H1 (cell line): ENCODE data around the gene FIGNL2. TPM values are rescaled to one million over a fixed set of nuclear protein-coding genes. Genes with fewer than 3 reads are reported as not detected.

Source experiments
- CTCF ChIA-PET: fragments of 300-600 bp; sonication (Branson Sonifier 250); formaldehyde crosslinking; loops from one replicate; lab custom pipeline; 2021; ENCODE audit not compliant: partially characterized antibody; lab: Charles Lee
- POLR2A ChIA-PET: fragments of 300-600 bp; sonication (Branson Sonifier 250); formaldehyde crosslinking; loops from one replicate; lab custom pipeline; 2021; ENCODE audit warnings: inconsistent platforms; ENCODE audit not compliant: partially characterized antibody; lab: Charles Lee
- DNase-seq, 2 experiments: peaks; one replicate each; pipeline versions ENCODE4 v3.0.0 to v3.0.0-alpha.2; 2010 to 2022; ENCODE audit warnings: low spot score in 2 of 2, low read depth in 1 of 2, mixed read lengths in 1 of 2
- FAIRE-seq: peaks from 2 replicates; lab custom pipeline; 2011; peaks lifted over from hg19 to GRCh38; lab: Jason Lieb, UNC
- H2AFZ ChIP-seq: 2 replicates; pipeline ENCODE4 v1.8.1; 2012; ENCODE audit warnings: low read length, inconsistent platforms
- H2AK5ac ChIP-seq: 2 replicates; pipeline ENCODE4 v1.6.1; 2013; ENCODE audit warnings: low read depth, low read length
- H2BK120ac ChIP-seq: replicated peaks from 2 replicates; pipeline ENCODE3; 2013; ENCODE audit warnings: low read depth, low read length, inconsistent platforms
- H2BK12ac ChIP-seq: 2 replicates; pipeline ENCODE4 v1.6.1; 2013; ENCODE audit warnings: low read depth, low read length
- H2BK15ac ChIP-seq: 2 replicates; pipeline ENCODE4 v1.6.1; 2013; ENCODE audit warnings: low read length
- H2BK20ac ChIP-seq: 2 replicates; pipeline ENCODE4 v1.6.1; 2013; ENCODE audit warnings: low read length
- H2BK5ac ChIP-seq: 2 replicates; pipeline ENCODE4 v1.6.1; 2013; ENCODE audit warnings: low read depth, low read length
- H3K14ac ChIP-seq: 2 replicates; pipeline ENCODE4 v1.6.1; 2013; ENCODE audit warnings: inconsistent platforms; ENCODE audit not compliant: insufficient read length
- H3K18ac ChIP-seq: 2 replicates; pipeline ENCODE4 v1.6.1; 2013; ENCODE audit warnings: low read length; ENCODE audit errors: extremely low read depth
- H3K23ac ChIP-seq: 2 replicates; pipeline ENCODE4 v1.6.1; 2013; ENCODE audit warnings: inconsistent platforms; ENCODE audit not compliant: insufficient read length
- H3K23me2 ChIP-seq: 2 replicates; pipeline ENCODE4 v1.6.1; 2013; ENCODE audit warnings: low read depth, low read length
- H3K27ac ChIP-seq: 2 replicates; pipeline ENCODE4 v1.6.1; 2011; ENCODE audit warnings: low read depth, low read length, inconsistent platforms
- H3K27me3 ChIP-seq, 4 experiments: replicated peaks in 1 of 4; 1 replicate in 1 of 4; 2 replicates in 3 of 4; pipeline versions ENCODE4 v1.6.1 to v1.8.1; 2011 to 2013; ENCODE audit warnings: low read length in 3 of 4, mild to moderate bottlenecking in 3 of 4, inconsistent platforms in 2 of 4, mixed read lengths in 2 of 4, moderate library complexity in 1 of 4; ENCODE audit not compliant: control insufficient read depth in 3 of 4, insufficient read depth in 3 of 4; ENCODE audit errors: extremely low read depth in 1 of 4
- H3K36me3 ChIP-seq, 4 experiments: 2 replicates each; pipeline versions ENCODE4 v1.6.1 to v1.8.1; 2011 to 2013; ENCODE audit warnings: mild to moderate bottlenecking in 4 of 4, low read length in 3 of 4, moderate library complexity in 2 of 4, control low read depth in 1 of 4, inconsistent platforms in 1 of 4; ENCODE audit not compliant: insufficient read depth in 4 of 4, control insufficient read depth in 2 of 4
- H3K4ac ChIP-seq: replicated peaks from 2 replicates; pipeline ENCODE3; 2013; ENCODE audit warnings: low read length, low read depth, mixed read lengths, inconsistent platforms; ENCODE audit not compliant: insufficient read length
- H3K4me1 ChIP-seq, 4 experiments: replicated peaks in 1 of 4; 1 replicate in 1 of 4; 2 replicates in 3 of 4; pipeline versions ENCODE4 v1.6.1 to v1.8.1; 2011 to 2013; ENCODE audit warnings: low read length in 3 of 4, inconsistent platforms in 2 of 4, mixed read lengths in 1 of 4; ENCODE audit not compliant: insufficient read depth in 4 of 4, control insufficient read depth in 3 of 4
- H3K4me2 ChIP-seq, 2 experiments: 2 replicates each; pipeline versions ENCODE4 v1.6.1 to v1.8.1; 2011 to 2013; ENCODE audit warnings: low read depth in 2 of 2, low read length in 2 of 2, control low read depth in 1 of 2, inconsistent platforms in 1 of 2, mild to moderate bottlenecking in 1 of 2; ENCODE audit not compliant: insufficient read depth in 1 of 2
- H3K4me3 ChIP-seq, 4 experiments: fragments of 200-600, 300-600 bp in 1 of 4; sonication (generic), shearing (Covaris generic), sonication (Bioruptor Twin) in 1 of 4; 2 replicates each; pipeline versions ENCODE4 v1.5.1 to v1.8.1; 2011 to 2016; ENCODE audit warnings: low read length in 4 of 4, low read depth in 3 of 4, control low read depth in 2 of 4, inconsistent platforms in 2 of 4, mild to moderate bottlenecking in 2 of 4, mixed read lengths in 1 of 4, moderate library complexity in 1 of 4; ENCODE audit not compliant: insufficient read depth in 2 of 4; ENCODE audit errors: extremely low read depth in 1 of 4
- H3K56ac ChIP-seq: replicated peaks from 2 replicates; pipeline ENCODE3; 2013; ENCODE audit warnings: low read depth, mild to moderate bottlenecking, mixed read lengths, low read length, inconsistent platforms; ENCODE audit not compliant: insufficient read length
- H3K79me1 ChIP-seq: 2 replicates; pipeline ENCODE4 v1.6.1; 2013; ENCODE audit warnings: low read depth, low read length, control low read depth
- H3K79me2 ChIP-seq, 2 experiments: 2 replicates each; pipeline versions ENCODE4 v1.6.1 to v1.8.1; 2012 to 2013; ENCODE audit warnings: low read length in 2 of 2, mild to moderate bottlenecking in 2 of 2, inconsistent platforms in 1 of 2; ENCODE audit not compliant: insufficient read depth in 2 of 2, control insufficient read depth in 1 of 2
- H3K9ac ChIP-seq, 4 experiments: replicated peaks in 1 of 4; 1 replicate in 1 of 4; 2 replicates in 3 of 4; pipeline versions ENCODE4 v1.6.1 to v1.8.1; 2011 to 2013; ENCODE audit warnings: low read depth in 3 of 4, low read length in 3 of 4, control low read depth in 2 of 4, mild to moderate bottlenecking in 2 of 4, moderate library complexity in 2 of 4, inconsistent platforms in 1 of 4; ENCODE audit errors: extremely low read depth in 1 of 4
- H3K9me3 ChIP-seq, 2 experiments: 2 replicates each; pipeline versions ENCODE4 v1.6.1 to v1.8.1; 2012 to 2013; ENCODE audit warnings: mild to moderate bottlenecking in 2 of 2, moderate library complexity in 2 of 2, control low read depth in 1 of 2, inconsistent platforms in 1 of 2, low read depth in 1 of 2, low read length in 1 of 2, mixed read lengths in 1 of 2; ENCODE audit not compliant: insufficient read depth in 2 of 2
- H4K20me1 ChIP-seq, 2 experiments: replicated peaks in 1 of 2; 2 replicates each; pipeline versions ENCODE3 to v1.8.1; 2011 to 2013; ENCODE audit warnings: inconsistent platforms in 2 of 2, low read length in 2 of 2, mild to moderate bottlenecking in 1 of 2; ENCODE audit not compliant: insufficient read depth in 2 of 2, control insufficient read depth in 1 of 2
- H4K5ac ChIP-seq: 2 replicates; pipeline ENCODE4 v1.6.1; 2013; ENCODE audit warnings: low read length, low read depth, mixed read lengths, inconsistent platforms; ENCODE audit not compliant: insufficient read length
- H4K8ac ChIP-seq: 2 replicates; pipeline ENCODE4 v1.8.0; 2013; ENCODE audit warnings: mild to moderate bottlenecking, moderate library complexity, low read length, inconsistent platforms; ENCODE audit not compliant: insufficient read depth; ENCODE audit errors: extremely low read depth
- H4K91ac ChIP-seq: replicated peaks from 2 replicates; pipeline ENCODE3; 2013; ENCODE audit warnings: low read length, mixed read lengths, inconsistent platforms; ENCODE audit not compliant: insufficient read length
- GABPA ChIP-seq: IDR thresholded peaks from 2 replicates; pipeline ENCODE4 v1.6.1; 2011; ENCODE audit warnings: mild to moderate bottlenecking, low read length, moderate library complexity, borderline replicate concordance; ENCODE audit not compliant: insufficient read depth
- KDM1A ChIP-seq: fragments of 200-600, 300-600 bp; sonication (generic); IDR thresholded peaks from 2 replicates; pipeline ENCODE4 v1.7.1; 2016; ENCODE audit warnings: mild to moderate bottlenecking, low read length, borderline replicate concordance
- POLR2AphosphoS5 ChIP-seq: IDR thresholded peaks from 2 replicates; pipeline ENCODE4 v1.6.1; 2011; ENCODE audit warnings: low read depth, low read length
- TCF12 ChIP-seq: IDR thresholded peaks from 2 replicates; pipeline ENCODE4 v1.6.1; 2011; ENCODE audit warnings: low read depth, mild to moderate bottlenecking, low read length
- WGBS, 2 experiments: shearing (Covaris generic) in 1 of 2; methylation state at CpG; one replicate each; pipeline versions ENCODE4 v1.1.6 to v1.1.7; 2013 to 2015; ENCODE audit warnings: low lambda C conversion rate in 2 of 2, mixed read lengths in 2 of 2, inconsistent platforms in 1 of 2, low coverage in 1 of 2, missing lambda C conversion rate in 1 of 2; ENCODE audit not compliant: insufficient replicate concordance in 2 of 2, insufficient coverage in 1 of 2, insufficient read length in 1 of 2; ENCODE audit errors: extremely low coverage in 1 of 2, missing lambda C conversion rate in 1 of 2; 5-methylcytosine and 5-hydroxymethylcytosine counted together
- polyA plus RNA-seq, 7 experiments: library from polyadenylated mRNA; depleted of rRNA in 3 of 7; stranded (reverse) in 5 of 7; unstranded in 2 of 7; fragments of >200 nt in 5 of 7; fragments of 200-250 nt in 2 of 7; gene quantifications; 1 replicate in 5 of 7; 2 replicates in 1 of 7; 4 replicates in 1 of 7; pipeline versions ENCODE4 v1.2.1 to v1.2.3, GENCODE V29; 2011 to 2013; ENCODE audit warnings: missing spikeins in 2 of 7, mixed read lengths in 2 of 7
- total RNA-seq: library from RNA; stranded (reverse); fragmentation: NEBNext Ultra II Directional; extraction: Animal tissue kit (Norgen Biotek cat#: 25700); gene quantifications from 2 replicates; pipeline ENCODE4 v1.2.1, GENCODE V29; 2021

Gene FIGNL2
- total and polyA plus RNA-seq, 2 of the 8 experiments (the other 6 are each of a cell fraction or from before 2014, with no cell fraction given), result 6.5 to 7.1 TPM

DNA sequence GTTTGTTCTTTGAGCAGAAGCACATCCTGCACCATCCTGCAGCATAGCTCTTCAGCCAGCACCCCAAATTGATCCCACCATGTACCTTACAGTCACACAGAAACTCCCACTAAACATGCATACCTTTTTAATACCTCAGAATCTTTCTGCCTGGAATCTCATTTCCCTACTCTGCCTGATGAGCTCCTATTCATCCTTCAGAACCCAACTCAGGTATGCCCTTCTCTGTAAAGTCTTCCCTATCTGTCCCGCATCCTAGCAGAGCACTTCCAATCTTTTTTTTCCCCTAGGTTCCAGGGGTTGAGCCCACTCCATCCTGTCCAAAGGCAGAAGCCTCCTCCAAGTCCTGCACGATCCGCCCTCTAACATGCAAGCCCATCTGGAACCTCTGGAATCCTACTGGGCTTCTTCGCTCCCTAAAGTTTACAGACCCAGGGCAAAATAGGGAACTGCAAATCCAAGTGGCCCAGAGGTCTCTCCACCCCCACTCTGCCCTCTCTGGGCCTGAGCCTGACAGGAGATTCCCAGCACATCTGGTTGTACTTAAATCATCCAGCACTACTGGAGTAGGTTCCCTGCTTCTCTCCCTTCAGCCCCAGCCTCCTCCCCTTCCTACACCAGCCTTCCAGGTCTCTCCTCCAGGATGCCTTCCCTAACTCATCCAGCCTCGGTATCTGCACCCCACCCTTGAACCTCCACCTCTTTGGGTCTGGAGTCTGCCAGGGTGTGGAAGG is 4.1 kb upstream of the FIGNL2 start:
- CTCF ChIA-PET, result interaction anchor here (0.6 to 8.5 kb wide), 6 partner anchors 11 to 60 kb away, joined by 3 to 132 read pairs (median 18); no protein-coding TSS in a partner anchor
- no peaks in the 10 kb centered on the region for H3K79me2 ChIP-seq
- 78% methylated on average over 5 of the region's 5 CpGs; no CpG with 5 or more reads in 1 of the 2 experiments for WGBS, 2 experiments

More for the DNA sequence above, 4.1 kb upstream of the FIGNL2 start:
- Histone ChIP-seq H2BK20ac (no peak overlapping the region), H3K23ac (no peak overlapping the region), H4K8ac (no peak overlapping the region), H3K4me1 (peaks cover 0 to 20% (median 6%) of the 10 kb centered on the region in 4 experiments; a peak in 6 of 7 replicates), H3K14ac (no peak overlapping the region), H4K20me1 (no peaks in the 10 kb centered on the region), H3K79me1 (no peaks in the 10 kb centered on the region), H4K91ac (no peak overlapping the region), H2BK12ac (no peak overlapping the region), H2BK120ac (no peak overlapping the region), H2BK5ac (no peak overlapping the region), H3K27ac (no peak overlapping the region), H3K4me2 (no peak overlapping the region), H2AFZ (no peak overlapping the region), H4K5ac (no peak overlapping the region), H3K56ac (no peak overlapping the region), H3K36me3 (no peaks in the 10 kb centered on the region), H3K9me3 (no peaks in the 10 kb centered on the region)
- no peak for DNase-seq
- POLR2A ChIA-PET, result interaction anchor here (1.0 to 11.0 kb wide), 2 partner anchors 14 to 35 kb away, joined by 3 to 107 read pairs; partner anchors contain the start of gene ANKRD33
- TF ChIP-seq POLR2AphosphoS5 (peak; percentile 31; the same call in 1 of the 2 replicates), GABPA (no peak), KDM1A (no peak), TCF12 (peak; percentile 70; the same call in 1 of the 2 replicates)
- TF ChIP-seq, all 59 proteins: peak for 2
- H2BK15ac ChIP-seq, result peak overlapping the region; percentile 81
- H3K4me3 ChIP-seq, result no peak overlapping the region
- no peak for FAIRE-seq
- H3K18ac ChIP-seq, result no peak overlapping the region
- peak overlapping the region; percentile 82; the same call in 1 of the 2 replicates for H2AK5ac ChIP-seq
- peaks cover 6 to 40% (median 33%) of the 10 kb centered on the region in 4 experiments for H3K27me3 ChIP-seq
- no peak overlapping the region for H3K9ac ChIP-seq
- H3K4ac ChIP-seq, result no peak overlapping the region
- H3K23me2 ChIP-seq, result peaks cover 14% of the 10 kb centered on the region
